GM23248 (cell line): Measurements from ENCODE around the gene GRM6.

ENCODE experiments used
- EZH2 ChIP-seq: fragments of 200-600 bp; sonication (generic); IDR thresholded peaks from 2 replicates; pipeline ENCODE4 v1.6.1; 2018; ENCODE audit warnings: antibody characterized with exemption, mild to moderate bottlenecking; ENCODE audit not compliant: insufficient read depth, poor library complexity, severe bottlenecking
- EZH2phosphoT487 ChIP-seq: fragments of 200-600 bp; sonication (generic); IDR thresholded peaks from 2 replicates; pipeline ENCODE4 v1.6.1; 2018; ENCODE audit warnings: antibody characterized with exemption, moderate library complexity, mild to moderate bottlenecking, low read depth; ENCODE audit not compliant: insufficient read depth

DNA sequence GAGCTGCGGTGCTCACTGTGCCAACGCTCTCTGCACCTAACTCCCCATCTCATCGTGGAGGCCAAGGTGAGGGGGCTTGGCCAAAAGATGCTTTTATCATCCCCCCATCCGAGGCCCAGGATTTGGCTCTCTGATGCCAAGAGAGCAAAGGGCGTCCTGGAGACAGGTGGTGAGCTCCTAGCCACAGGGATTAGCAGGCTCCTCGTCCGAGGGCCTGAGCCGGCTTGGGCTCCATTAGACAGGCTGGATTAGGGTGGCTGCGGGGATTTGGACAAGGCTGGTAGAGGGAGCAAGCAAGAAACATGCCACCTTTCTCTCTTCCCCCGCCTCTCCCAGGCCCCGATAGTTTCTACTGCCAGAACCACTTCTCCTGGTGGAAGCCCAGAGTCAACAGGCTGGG is 1.0 kb upstream of the GRM6 start:
- TF ChIP-seq EZH2phosphoT487 (no peak), EZH2 (no peak)
